HFF-Myc (cell line): ENCODE measurements around the gene RELN.

Experiments
- DNase-seq: peaks from one replicate; pipeline ENCODE4 v3.0.0-alpha.2; 2011; ENCODE audit warnings: low read depth; ENCODE audit errors: extremely low read depth
- H3K4me3 ChIP-seq: replicated peaks from 2 replicates; pipeline ENCODE4 v1.5.1; 2011; ENCODE audit warnings: low read depth, mild to moderate bottlenecking, control low read depth, low read length
- TF ChIP-seq, protein P1 (sequence below): IDR thresholded peaks from 2 replicates; pipeline ENCODE4 v1.5.1; 2012; ENCODE audit warnings: mild to moderate bottlenecking, low read depth, low read length, control low read depth; ENCODE audit errors: missing control alignments

Gene RELN

DNA sequence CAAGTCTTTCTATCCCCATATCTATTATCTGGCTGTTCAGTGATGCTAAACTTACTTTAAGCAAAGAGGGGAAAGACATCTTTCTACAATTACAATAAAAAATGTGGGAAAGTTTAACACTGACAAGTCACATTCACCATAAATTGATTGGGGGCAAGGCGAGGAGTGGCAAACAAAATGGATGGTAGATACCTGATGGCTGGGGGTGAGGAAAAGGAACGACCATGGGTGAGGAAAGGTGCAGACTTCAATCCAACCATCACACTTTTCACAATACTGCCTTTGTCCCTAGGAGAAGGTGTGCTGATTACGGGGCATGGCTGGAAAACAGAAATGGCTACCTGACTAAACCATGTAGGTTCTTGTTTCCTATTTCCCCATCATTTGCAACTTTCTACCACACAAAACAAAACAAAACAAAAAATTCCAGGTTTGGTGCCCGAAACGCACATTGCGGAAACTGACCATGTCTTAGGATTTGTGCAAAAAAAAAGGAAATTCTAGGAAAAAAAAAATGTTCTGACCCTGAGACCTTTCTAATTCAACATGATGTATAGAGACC is 3.8 kb downstream of the RELN start:
- TF ChIP-seq, protein P1, sequence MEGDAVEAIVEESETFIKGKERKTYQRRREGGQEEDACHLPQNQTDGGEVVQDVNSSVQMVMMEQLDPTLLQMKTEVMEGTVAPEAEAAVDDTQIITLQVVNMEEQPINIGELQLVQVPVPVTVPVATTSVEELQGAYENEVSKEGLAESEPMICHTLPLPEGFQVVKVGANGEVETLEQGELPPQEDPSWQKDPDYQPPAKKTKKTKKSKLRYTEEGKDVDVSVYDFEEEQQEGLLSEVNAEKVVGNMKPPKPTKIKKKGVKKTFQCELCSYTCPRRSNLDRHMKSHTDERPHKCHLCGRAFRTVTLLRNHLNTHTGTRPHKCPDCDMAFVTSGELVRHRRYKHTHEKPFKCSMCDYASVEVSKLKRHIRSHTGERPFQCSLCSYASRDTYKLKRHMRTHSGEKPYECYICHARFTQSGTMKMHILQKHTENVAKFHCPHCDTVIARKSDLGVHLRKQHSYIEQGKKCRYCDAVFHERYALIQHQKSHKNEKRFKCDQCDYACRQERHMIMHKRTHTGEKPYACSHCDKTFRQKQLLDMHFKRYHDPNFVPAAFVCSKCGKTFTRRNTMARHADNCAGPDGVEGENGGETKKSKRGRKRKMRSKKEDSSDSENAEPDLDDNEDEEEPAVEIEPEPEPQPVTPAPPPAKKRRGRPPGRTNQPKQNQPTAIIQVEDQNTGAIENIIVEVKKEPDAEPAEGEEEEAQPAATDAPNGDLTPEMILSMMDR: no peak
- DNase-seq: no peak
- no peak overlapping the region for H3K4me3 ChIP-seq

- no peak overlapping the region for H3K4me3 ChIP-seq
- TF ChIP-seq, protein P1: no peak
- DNase-seq: no peak
Measured at GRCh38 chr7:103984050-103984449, 5.4 kb downstream of the RELN start.

GRCh38 chr7:103983201-103983977 is 6.1 kb downstream of the RELN start:
- TF ChIP-seq, protein P1: no peak
- H3K4me3 ChIP-seq: no peak overlapping the region
- no peak for DNase-seq

DNA sequence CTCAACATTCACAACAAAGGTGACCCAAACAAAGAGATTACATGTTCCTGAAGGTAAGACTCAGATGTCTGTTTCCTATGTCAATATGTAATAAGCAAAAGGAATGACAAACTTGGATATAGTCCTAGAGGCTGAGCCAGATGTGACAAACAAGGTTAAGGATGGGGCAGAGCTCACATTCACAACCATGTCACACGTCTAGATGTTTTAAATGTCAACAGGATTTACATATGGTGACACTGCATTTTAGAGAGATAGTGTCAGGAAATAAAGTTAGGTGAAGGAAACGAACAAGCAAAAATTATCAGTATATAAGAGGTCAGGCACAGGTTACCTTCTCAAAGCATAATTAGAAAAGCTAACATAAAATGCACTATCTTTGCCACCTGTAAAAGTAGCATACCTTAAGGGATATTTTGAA is 8.4 kb downstream of the RELN start:
- TF ChIP-seq, protein P1: no peak
- no peak for DNase-seq
- no peak overlapping the region for H3K4me3 ChIP-seq

- TF ChIP-seq, protein P1: no peak
- no peak overlapping the region for H3K4me3 ChIP-seq
- DNase-seq: no peak
Measured at GRCh38 chr7:103972779-103973434, 16.6 kb downstream of the RELN start.

GRCh38 chr7:103967401-103967800 is 22.1 kb downstream of the RELN start:
- TF ChIP-seq, protein P1: no peak
- H3K4me3 ChIP-seq: no peak overlapping the region
- no peak for DNase-seq
